ENCODE data around the gene MAP1LC3B2.

MAP1LC3B2 gene

GRCh38 chr12:116619246-116619645 lies 60.1 kb downstream of the MAP1LC3B2 start:
- DNase-seq = no peak

GRCh38 chr12:116620124-116620491 lies 60.9 kb downstream of the MAP1LC3B2 start:
- DNase-seq = no peak

- DNase-seq = no peak
These were observed 61.5 kb downstream of the MAP1LC3B2 start for GRCh38 chr12:116620492-116621191.

GRCh38 chr12:116621194-116621593 lies 62.0 kb downstream of the MAP1LC3B2 start:
- DNase-seq = no peak

GRCh38 chr12:116624516-116624915 lies 65.3 kb downstream of the MAP1LC3B2 start:
- no peak for DNase-seq

- no peak for DNase-seq
These were observed 67.0 kb downstream of the MAP1LC3B2 start for GRCh38 chr12:116626153-116626552.
